Urinary bladder (tissue), 4 donors: Measurements from ENCODE around the gene VWA1. TPM values are rescaled to one million over a fixed set of nuclear protein-coding genes. Genes with fewer than 3 reads are reported as not detected.

Source experiments
- DNase-seq: peaks from one replicate; pipeline ENCODE4 v3.0.0-alpha.2; 2015; ENCODE audit errors: extremely low spot score
- H3K27ac ChIP-seq: one replicate; pipeline ENCODE4 v1.5.1; 2013; ENCODE audit warnings: low read depth, mild to moderate bottlenecking, moderate library complexity
- H3K36me3 ChIP-seq: one replicate; pipeline ENCODE4 v1.6.1; 2013; ENCODE audit warnings: mild to moderate bottlenecking, moderate library complexity; ENCODE audit not compliant: insufficient read depth
- H3K4me1 ChIP-seq: one replicate; pipeline ENCODE4 v1.6.1; 2013; ENCODE audit warnings: mild to moderate bottlenecking, moderate library complexity; ENCODE audit not compliant: insufficient read depth
- H3K4me3 ChIP-seq: one replicate; pipeline ENCODE4 v1.5.1; 2013; ENCODE audit warnings: low read depth, low read length
- WGBS: extraction: QIAGEN DNeasy Blood & Tissue Kit; methylation state at CpG from one replicate; pipeline ENCODE4 v1.1.7; 2013; 5-methylcytosine and 5-hydroxymethylcytosine counted together
- polyA plus RNA-seq: library from polyadenylated mRNA; stranded (reverse); fragments of 200-250 nt; gene quantifications from one replicate; pipeline ENCODE4 v1.2.3, GENCODE V29; 2013
- total RNA-seq: library from RNA; depleted of rRNA; stranded (reverse); fragments of >200 nt; gene quantifications from one replicate; pipeline ENCODE4 v1.2.3, GENCODE V29; 2014
- donor health status: healthy with polysubstance abuse.
- donor health status: healthy.

The VWA1 gene
- total and polyA plus RNA-seq, 2 donors: 15.2 to 214 TPM

DNA sequence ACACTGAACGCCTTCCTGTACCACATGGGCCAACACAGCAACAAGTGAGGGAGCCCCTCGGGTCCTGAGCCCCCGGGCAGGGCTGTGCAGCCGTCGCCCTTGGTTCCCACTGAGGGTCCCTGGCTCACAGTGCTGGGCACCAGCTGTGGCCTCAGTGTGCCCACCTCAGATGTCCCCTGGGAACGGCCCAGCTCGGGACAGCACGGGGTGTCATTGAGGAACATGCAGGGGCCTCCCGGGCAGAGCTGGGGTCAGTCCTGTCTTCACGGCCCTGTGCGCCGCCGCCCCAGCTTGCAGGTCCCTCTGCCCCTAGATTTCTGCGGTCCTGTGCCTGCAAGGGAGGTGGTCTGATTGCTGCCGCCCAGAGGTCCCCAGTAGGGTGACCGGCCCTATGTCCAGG lies 53.7 kb downstream of the VWA1 start:
- WGBS: 96% methylated on average over 16 of the region's 16 CpGs
- no peak overlapping the region for H3K4me3 ChIP-seq
- H3K27ac ChIP-seq: no peak overlapping the region
- H3K4me1 ChIP-seq: no peaks in the 10 kb centered on the region
- peaks cover 3% of the 10 kb centered on the region for H3K36me3 ChIP-seq
- DNase-seq: no peak

DNA sequence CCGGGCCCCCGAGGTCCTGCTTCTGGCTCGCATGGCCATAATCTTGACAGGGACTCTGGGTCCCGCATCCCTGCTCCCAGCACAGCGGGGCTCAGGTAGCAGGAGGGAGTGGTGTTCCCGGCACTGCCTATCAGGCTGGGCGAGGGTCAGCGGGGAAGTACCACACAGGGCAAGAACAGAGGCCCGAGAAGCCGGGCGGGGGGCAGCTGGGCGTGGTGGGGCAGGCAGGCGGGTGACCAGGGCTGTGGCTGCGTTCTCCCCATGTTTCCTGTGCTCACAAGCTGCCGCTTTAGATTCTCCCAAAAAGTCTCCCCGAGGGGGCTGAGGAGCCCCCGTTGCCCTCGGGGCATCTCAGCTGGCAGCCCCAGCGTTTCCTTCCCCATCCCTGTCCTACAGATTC lies 54.4 kb downstream of the VWA1 start:
- no peak for DNase-seq
- WGBS: 96% methylated on average over 19 of the region's 19 CpGs
- Histone ChIP-seq H3K4me1 (no peaks in the 10 kb centered on the region), H3K36me3 (peaks cover 3% of the 10 kb centered on the region), H3K27ac (no peak overlapping the region), H3K4me3 (no peak overlapping the region)

DNA sequence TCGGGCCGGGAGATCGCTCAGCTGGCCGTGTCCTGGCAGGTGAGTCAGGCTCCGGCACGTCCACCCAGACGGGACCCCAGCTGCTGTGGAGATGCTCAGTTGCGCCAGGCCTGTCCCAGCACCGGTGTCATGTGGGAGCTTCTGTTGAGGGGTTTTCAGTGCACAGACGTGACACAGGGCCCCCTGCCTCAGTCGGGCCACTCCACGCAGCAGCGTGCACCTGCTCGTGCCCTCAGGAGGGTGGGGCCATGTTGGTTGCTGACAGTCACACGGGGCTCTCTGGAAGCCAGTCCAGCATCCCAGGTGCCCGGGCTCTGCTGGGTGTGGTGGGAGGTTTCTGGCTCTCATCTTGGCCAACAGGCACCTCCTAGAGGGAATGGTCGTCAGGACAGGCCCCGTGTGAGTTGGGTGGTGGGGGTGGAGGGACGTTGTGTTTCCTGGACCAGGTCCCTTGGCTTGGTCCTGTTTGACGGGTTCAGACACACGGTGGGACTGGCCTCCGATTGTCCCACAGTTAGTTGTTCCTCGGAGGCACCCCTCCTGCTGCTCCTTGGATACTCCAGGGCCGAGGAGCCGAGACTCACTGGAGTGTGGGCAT lies 55.2 kb downstream of the VWA1 start:
- H3K4me1 ChIP-seq: no peaks in the 10 kb centered on the region
- DNase-seq: no peak
- no peak overlapping the region for H3K4me3 ChIP-seq
- H3K27ac ChIP-seq: no peak overlapping the region
- 97% methylated on average over 19 of the region's 25 CpGs for WGBS
- H3K36me3 ChIP-seq: peaks cover 3% of the 10 kb centered on the region

DNA sequence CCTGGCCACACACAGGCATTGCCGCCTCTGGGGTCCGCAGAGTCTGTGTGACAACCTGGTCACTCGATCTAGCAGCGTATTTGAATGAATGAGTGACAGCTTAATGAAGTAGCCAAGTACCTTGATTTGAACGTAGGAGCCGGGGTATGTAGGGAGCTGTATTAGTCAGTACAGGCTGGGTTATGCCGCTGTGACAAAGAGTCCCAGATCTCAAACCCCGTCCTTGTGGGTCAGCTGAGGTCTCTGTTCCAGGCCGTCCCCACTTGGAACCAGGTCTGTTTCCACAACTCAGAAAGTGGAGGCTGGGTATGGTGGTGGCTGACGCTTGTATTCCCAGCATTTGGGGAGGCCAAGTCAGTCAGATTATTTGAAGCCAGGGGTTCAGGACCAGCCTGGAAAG lies 56.1 kb downstream of the VWA1 start:
- H3K36me3 ChIP-seq: peaks cover 3% of the 10 kb centered on the region
- 98% methylated on average over 10 of the region's 10 CpGs for WGBS
- no peak overlapping the region for H3K27ac ChIP-seq
- DNase-seq: no peak
- no peak overlapping the region for H3K4me3 ChIP-seq
- no peaks in the 10 kb centered on the region for H3K4me1 ChIP-seq

Other genes starting within 250 kb of the VWA1 start
- not detected for gene TNFRSF18, start 229.1 kb upstream of the VWA1 start, total RNA-seq
- 0.77 TPM for gene TNFRSF18, start 229.1 kb upstream of the VWA1 start, polyA plus RNA-seq
- 0.48 TPM for gene TNFRSF4, start 221.5 kb upstream of the VWA1 start, total RNA-seq
- gene TNFRSF4, start 221.5 kb upstream of the VWA1 start, polyA plus RNA-seq: 2.2 TPM
- 36.7 TPM for gene SDF4, start 203.7 kb upstream of the VWA1 start, total RNA-seq
- 176 TPM for gene SDF4, start 203.7 kb upstream of the VWA1 start, polyA plus RNA-seq
- gene B3GALT6, start 203.5 kb upstream of the VWA1 start, total RNA-seq: 8.8 TPM
- gene B3GALT6, start 203.5 kb upstream of the VWA1 start, polyA plus RNA-seq: 15.2 TPM
- 0.53 TPM for gene C1QTNF12, start 189.0 kb upstream of the VWA1 start, total RNA-seq
- 0.99 TPM for gene C1QTNF12, start 189.0 kb upstream of the VWA1 start, polyA plus RNA-seq
- 36.3 TPM for gene UBE2J2, start 161.8 kb upstream of the VWA1 start, total RNA-seq
- 47.0 TPM for gene UBE2J2, start 161.8 kb upstream of the VWA1 start, polyA plus RNA-seq
- gene SCNN1D, start 155.3 kb upstream of the VWA1 start, total RNA-seq: 2.0 TPM
- 2.5 TPM for gene SCNN1D, start 155.3 kb upstream of the VWA1 start, polyA plus RNA-seq
- gene ACAP3, start 127.8 kb upstream of the VWA1 start, total RNA-seq: 40.2 TPM
- gene ACAP3, start 127.8 kb upstream of the VWA1 start, polyA plus RNA-seq: 51.2 TPM
- gene PUSL1, start 127.1 kb upstream of the VWA1 start, total RNA-seq: 7.6 TPM
- gene PUSL1, start 127.1 kb upstream of the VWA1 start, polyA plus RNA-seq: 19.2 TPM
- gene INTS11, start 111.0 kb upstream of the VWA1 start, total RNA-seq: 45.9 TPM
- gene INTS11, start 111.0 kb upstream of the VWA1 start, polyA plus RNA-seq: 134 TPM
- 6.1 TPM for gene CPTP, start 110.9 kb upstream of the VWA1 start, total RNA-seq
- 17.1 TPM for gene CPTP, start 110.9 kb upstream of the VWA1 start, polyA plus RNA-seq
- gene TAS1R3, start 104.4 kb upstream of the VWA1 start, total RNA-seq: 0.48 TPM
- gene TAS1R3, start 104.4 kb upstream of the VWA1 start, polyA plus RNA-seq: 0.11 TPM
- gene DVL1, start 86.3 kb upstream of the VWA1 start, total RNA-seq: 26.4 TPM
- gene DVL1, start 86.3 kb upstream of the VWA1 start, polyA plus RNA-seq: 69.0 TPM
- gene MXRA8, start 77.1 kb upstream of the VWA1 start, total RNA-seq: 62.7 TPM
- gene MXRA8, start 77.1 kb upstream of the VWA1 start, polyA plus RNA-seq: 159 TPM
- 20.7 TPM for gene AURKAIP1, start 60.5 kb upstream of the VWA1 start, total RNA-seq
- 158 TPM for gene AURKAIP1, start 60.5 kb upstream of the VWA1 start, polyA plus RNA-seq
- gene CCNL2, start 36.4 kb upstream of the VWA1 start, total RNA-seq: 226 TPM
- 146 TPM for gene CCNL2, start 36.4 kb upstream of the VWA1 start, polyA plus RNA-seq
- 55.1 TPM for gene MRPL20, start 28.4 kb upstream of the VWA1 start, total RNA-seq
- 183 TPM for gene MRPL20, start 28.4 kb upstream of the VWA1 start, polyA plus RNA-seq
- gene ANKRD65, start 14.4 kb upstream of the VWA1 start, total RNA-seq: 5.8 TPM
- gene ANKRD65, start 14.4 kb upstream of the VWA1 start, polyA plus RNA-seq: 17.7 TPM
- 0.26 TPM for gene ATAD3C, start 14.0 kb downstream of the VWA1 start, total RNA-seq
- gene ATAD3C, start 14.0 kb downstream of the VWA1 start, polyA plus RNA-seq: 3.3 TPM
- gene ATAD3B, start 36.1 kb downstream of the VWA1 start, total RNA-seq: 11.3 TPM
- 14.3 TPM for gene ATAD3B, start 36.1 kb downstream of the VWA1 start, polyA plus RNA-seq
- gene ATAD3A, start 76.5 kb downstream of the VWA1 start, total RNA-seq: 7.1 TPM
- 18.8 TPM for gene ATAD3A, start 76.5 kb downstream of the VWA1 start, polyA plus RNA-seq
- 6.7 TPM for gene TMEM240, start 104.9 kb downstream of the VWA1 start, total RNA-seq
- gene TMEM240, start 104.9 kb downstream of the VWA1 start, polyA plus RNA-seq: 31.0 TPM
- 38.5 TPM for gene SSU72, start 139.2 kb downstream of the VWA1 start, total RNA-seq
- gene SSU72, start 139.2 kb downstream of the VWA1 start, polyA plus RNA-seq: 83.5 TPM
- 0.58 TPM for gene FNDC10, start 164.4 kb downstream of the VWA1 start, total RNA-seq
- gene FNDC10, start 164.4 kb downstream of the VWA1 start, polyA plus RNA-seq: 2.2 TPM
- gene MIB2, start 179.8 kb downstream of the VWA1 start, total RNA-seq: 20.9 TPM
- gene MIB2, start 179.8 kb downstream of the VWA1 start, polyA plus RNA-seq: 74.5 TPM
- gene MMP23B, start 196.5 kb downstream of the VWA1 start, total RNA-seq: 45.6 TPM
- 35.7 TPM for gene MMP23B, start 196.5 kb downstream of the VWA1 start, polyA plus RNA-seq
- 6.5 TPM for gene CDK11B, start 223.3 kb downstream of the VWA1 start, total RNA-seq
- gene CDK11B, start 223.3 kb downstream of the VWA1 start, polyA plus RNA-seq: 44.5 TPM